ENCODE data around the gene NXPE1. TPM values are rescaled to one million over a fixed set of nuclear protein-coding genes. Genes with fewer than 3 reads are reported as not detected.
"Not testable (repeated sequence)": the region's sequence is repeated elsewhere in the genome, so short reads cannot be mapped to it uniquely, and the experiment has no call there.

NXPE1 gene
- polyA plus RNA-seq (2013, experiment 1 of 2; ENCODE audit: insufficient read length), result not detected
- not detected for polyA plus RNA-seq (2013, experiment 2 of 2; ENCODE audit: insufficient read length)

DNA sequence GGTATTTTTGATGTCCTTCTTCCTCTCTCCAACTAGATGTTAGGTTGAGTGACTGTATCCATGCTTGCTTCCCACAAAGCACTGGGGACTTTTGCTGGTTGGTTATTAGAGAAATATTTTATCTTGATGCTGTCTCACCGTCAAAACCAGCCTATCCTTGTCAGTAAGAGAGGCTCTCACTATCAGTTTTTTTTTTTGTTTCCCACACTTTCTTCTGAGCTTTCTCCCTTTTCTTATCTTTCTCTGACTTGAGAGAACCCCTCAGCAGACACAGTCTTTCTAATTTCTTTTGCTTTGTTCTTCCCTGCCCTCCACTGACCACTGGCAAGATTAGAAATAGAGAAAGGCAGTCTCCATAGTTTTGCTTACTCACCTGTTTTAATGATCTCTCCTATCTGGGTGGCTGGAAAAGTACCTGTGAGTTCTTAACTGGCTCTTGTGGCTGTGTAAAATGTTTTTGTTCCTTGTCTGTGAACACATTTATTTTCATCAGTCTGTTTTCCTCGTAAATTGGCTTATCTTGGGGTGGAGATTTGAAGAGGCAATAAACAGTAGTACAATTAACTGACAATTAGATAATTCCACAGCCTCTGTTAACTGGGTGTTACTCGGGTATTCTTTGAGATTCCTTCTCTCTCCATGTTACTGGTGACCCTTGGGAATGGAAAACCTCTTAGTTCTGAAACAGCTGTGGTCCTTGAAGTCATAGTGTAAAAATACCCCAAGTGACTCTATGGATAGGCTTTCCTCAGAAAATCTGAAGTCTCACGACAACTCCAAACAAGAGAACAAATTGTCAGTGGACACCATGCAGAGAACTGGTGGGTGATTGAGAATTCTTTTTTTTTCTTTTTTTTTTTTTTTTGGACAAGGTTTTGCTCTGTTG is at the start of gene NXPE1:
Gene NXPE1 (minus strand): TSS at position 457 of the 886 bp plus-strand sequence. CDS start 8,680 bp downstream, outside the sequence.
- no peak for DNase-seq

DNA sequence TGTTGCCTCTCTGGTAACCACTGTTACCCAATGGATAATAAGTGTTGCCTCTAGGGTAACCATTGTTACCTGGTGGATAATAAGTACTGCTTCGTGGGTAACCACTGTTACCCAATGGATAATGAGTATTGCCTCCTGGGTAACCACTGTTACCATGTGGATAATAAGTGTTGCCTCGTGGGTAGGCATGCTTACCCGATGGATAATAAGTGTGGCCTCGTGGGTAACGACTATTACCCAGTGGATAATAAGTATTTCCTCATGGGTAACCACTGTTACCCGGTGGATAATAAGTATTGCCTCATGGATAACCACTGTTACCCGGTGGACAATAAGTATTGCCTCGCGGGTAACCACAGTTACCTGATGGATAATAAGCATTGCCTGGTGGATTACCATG is 49.7 kb upstream of the NXPE1 start:
- DNase-seq, result no peak

- not testable (repeated sequence) for DNase-seq
Observed at GRCh38 chr11:114608605-114609004, 48.9 kb upstream of the NXPE1 start.

DNA sequence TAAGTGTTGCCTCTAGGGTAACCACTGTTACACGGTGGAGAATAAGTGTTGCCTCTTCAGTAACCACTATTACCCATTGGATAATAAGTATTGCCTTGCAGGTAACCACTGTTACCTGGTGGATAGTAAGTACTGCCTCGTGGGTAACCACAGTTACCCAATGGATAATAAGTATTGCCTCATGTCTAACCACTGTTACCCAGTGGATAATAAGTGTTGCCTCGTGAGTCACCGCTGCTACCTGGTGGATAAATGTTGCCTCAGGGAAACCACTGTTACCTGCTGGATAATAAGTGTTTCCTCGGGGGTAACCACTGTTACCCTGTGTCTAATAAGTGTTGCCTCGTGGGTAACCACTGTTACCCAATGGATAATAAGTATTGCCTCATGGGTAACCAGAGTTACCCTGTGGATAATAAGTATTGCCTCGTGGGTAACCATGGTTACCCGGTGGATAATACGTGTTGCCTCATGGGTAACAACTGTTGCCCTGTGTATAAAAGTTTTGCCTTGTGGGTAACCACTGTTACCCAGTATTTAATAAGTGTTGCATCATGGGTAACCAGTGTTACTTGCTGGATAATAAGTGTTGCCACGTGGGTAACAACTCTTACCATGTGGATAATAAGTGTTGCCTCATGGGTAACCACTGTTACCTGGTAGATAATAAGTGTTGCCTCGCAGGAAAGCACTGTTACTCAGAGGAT is 48.2 kb upstream of the NXPE1 start:
- no peak for DNase-seq

- not testable (repeated sequence) for DNase-seq
Observed at GRCh38 chr11:114606802-114607075, 47.1 kb upstream of the NXPE1 start.

DNA sequence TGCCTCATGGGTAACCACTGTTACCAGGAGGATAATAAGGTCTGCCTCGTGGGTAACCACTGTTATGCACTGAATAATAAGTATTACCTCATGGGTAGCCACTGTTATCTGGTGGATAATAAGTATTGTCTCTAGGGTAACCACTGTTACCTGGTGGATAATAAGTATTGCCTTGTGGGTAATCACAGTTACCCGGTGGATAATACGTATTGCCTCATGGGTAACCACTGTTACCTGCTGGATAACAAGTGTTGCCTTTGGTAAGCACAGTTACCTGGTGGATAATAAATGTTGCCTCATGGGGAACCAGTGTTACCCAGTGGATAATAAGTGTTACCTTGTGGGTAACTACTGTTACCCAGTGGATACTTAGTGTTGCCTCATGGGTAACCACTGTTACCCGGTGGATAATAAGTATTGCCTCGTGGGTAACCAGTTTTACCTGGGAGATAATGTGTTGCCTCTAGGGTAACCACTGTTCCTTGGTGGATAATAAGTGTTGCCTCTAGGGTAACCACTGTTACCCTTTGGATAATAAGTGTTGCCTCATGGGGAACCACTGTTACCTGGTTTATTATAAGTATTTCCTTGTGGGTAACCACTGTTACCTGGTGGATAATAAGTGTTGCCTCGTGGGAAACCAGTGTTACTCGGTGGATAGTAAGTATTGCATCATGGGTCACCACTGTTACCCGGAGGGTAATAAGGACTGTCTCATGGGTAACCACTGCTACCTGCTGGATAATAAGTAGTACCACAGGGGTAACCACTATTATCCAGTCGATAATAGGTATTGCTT is 46.5 kb upstream of the NXPE1 start:
- DNase-seq, result peak; percentile 2

DNA sequence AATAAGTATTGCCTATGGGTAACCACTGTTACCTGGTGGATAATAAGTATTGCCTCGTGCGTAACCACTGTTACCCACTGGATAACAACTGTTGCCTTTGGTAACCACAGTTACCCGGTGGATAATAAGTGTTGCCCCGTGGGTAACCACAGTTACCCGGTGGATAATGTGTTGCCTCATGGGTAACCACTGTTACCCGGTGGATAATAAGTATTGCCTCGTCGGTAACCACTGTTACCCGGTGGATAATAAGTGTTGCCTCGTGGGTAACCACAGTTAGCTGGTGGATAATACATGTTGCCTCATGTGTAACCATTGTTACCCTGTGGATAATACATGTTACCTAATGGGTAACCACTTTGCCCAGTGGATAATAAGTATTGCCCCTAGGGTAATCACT is 45.7 kb upstream of the NXPE1 start:
- DNase-seq, result no peak

DNA sequence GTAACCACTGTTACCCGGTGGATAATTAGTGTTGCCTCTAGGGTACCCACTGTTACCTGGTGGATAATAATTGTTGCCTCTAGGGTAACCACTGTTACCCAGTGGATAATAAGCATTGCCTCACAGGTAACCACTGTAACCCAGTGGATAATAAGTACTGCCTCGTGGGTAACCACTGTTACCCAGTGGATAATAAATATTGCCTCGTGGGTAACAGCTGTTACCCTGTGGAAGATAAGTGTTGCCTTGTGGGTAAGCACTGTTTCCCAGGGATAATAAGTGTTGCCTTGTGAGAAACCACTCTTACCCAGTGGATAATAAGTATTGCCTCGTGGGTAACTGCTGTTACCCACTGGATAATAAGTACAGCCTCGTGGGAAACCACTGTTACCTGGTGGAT is 45.2 kb upstream of the NXPE1 start:
- DNase-seq, result no peak

- DNase-seq, result no peak
Observed at GRCh38 chr11:114604179-114604813, 44.6 kb upstream of the NXPE1 start.

DNA sequence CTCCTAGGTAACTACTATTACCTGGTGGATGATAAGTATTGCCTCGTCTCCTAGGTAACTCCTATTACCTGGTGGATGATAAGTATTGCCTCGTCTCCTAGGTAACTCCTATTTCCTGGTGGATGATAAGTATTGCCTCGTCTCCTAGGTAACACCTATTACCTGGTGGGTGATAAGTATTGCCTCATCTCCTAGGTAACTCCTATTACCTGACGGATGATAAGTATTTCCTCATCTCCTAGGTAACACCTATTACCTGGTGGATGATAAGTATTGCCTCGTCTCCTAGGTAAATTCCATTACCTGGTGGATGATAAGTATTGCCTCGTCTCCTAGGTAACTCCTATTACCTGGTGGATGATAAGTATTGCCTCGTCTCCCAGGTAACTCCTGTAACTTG is 43.5 kb upstream of the NXPE1 start:
- DNase-seq, result not testable (repeated sequence)

DNA sequence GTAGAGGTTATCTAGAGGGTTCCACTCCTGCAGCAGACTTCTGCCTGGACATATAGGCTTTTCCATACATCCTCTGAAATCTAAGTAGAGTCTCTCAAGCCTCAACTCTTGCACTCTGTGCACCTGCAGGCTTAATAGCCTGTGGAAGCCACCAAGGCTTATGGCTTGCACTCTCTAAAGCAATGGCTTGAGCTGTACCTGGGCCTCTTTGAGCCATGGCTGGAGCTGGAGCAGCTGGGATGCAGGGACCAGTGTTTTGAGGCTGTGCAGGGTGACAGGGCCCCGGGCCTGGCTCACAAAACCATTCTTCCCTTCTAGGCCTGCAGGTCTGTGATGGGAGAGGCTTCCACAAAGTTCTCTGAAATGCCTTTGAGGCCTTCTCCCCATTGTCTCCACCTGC is 38.8 kb upstream of the NXPE1 start:
- no peak for DNase-seq

GRCh38 chr11:114596175-114596919 is 36.7 kb upstream of the NXPE1 start:
- no peak for DNase-seq

GRCh38 chr11:114595571-114595970 is 35.9 kb upstream of the NXPE1 start, which contains the start of gene NXPE4:
Gene NXPE4 (minus strand): TSS chr11:114595786. CDS start chr11:114594759, 1,027 bp downstream.
- DNase-seq, result no peak

- no peak for DNase-seq
Observed at GRCh38 chr11:114594703-114595102, 35.0 kb upstream of the NXPE1 start.

GRCh38 chr11:114587398-114587953 is 27.8 kb upstream of the NXPE1 start:
- DNase-seq, result no peak

- DNase-seq, result no peak
Observed at GRCh38 chr11:114586797-114587196, 27.1 kb upstream of the NXPE1 start.

GRCh38 chr11:114571712-114572111 is 12.0 kb upstream of the NXPE1 start:
- no peak for DNase-seq

GRCh38 chr11:114569801-114570200 is 10.1 kb upstream of the NXPE1 start:
- no peak for DNase-seq

GRCh38 chr11:114566276-114566675 is 6.6 kb upstream of the NXPE1 start:
- no peak for DNase-seq

- DNase-seq, result peak; percentile 20
Observed at GRCh38 chr11:114564831-114565230, 5.2 kb upstream of the NXPE1 start.

DNA sequence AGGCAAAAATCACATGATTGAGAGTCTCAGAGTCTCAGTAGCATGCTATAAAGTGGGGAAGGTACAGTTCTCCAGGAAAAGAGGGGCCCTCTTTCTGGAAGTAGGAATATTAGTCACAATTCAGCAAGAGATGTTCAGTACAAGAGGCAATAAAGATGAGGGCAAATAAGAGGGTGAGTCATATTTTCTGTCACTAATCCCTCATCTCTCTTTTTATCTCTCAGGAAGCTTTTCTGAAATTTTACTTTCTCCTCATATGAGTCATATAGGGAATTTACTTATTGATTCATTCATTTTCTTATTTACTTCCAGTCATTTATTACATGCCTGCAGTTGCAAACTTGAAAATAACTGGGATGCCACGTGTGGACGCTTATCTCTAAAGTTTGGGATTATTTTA is 3.4 kb upstream of the NXPE1 start:
- DNase-seq, result peak; percentile 28
